Measurements from ENCODE around the gene TAAR6.
A peak's percentile ranks its signal among the peaks of the same experiment; 100 is the strongest.
"Not testable (repeated sequence)": the region's sequence is repeated elsewhere in the genome, so short reads cannot be mapped to it uniquely, and the experiment has no call there.

Gene TAAR6

DNA sequence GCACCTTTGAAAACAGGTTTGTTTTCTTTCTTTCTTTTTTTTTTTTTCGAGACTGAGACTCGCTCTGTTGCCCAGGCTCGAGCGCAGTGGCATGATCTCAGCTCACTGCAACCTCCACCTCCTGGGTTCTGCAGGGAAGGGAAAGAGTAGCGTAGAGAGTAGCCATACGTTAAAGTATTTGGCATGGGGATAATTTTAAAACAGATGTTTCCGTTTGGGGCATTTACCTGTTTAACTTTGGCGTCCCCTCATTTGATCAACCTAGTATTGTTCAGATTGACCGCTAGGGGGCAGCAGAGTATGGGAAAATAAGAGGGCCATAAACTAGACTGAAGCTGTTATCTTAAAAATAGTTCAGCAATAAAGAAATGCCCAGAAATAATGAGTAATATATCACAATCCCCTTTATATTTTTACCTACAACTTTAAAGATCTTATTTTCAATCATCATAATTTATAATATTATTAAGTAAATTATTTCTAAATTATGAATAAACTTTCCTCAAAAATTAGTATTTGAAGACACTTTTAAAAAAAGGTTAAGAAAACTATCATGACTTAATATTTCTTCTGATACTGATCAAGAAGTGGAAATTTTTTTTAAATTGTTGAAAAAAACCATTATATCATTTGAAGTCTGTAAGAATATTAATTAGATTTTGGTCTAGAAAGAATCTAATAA lies 39.7 kb upstream of the TAAR6 start:
- H3K27me3 ChIP-seq (ENCODE audit: control insufficient read depth, low read length), result no peaks in the 10 kb centered on the region
- 0 out of 2 replicates have a peak, but pooled peaks cover 2% of the 10 kb centered on the region for H3K9me3 ChIP-seq (ENCODE audit: control insufficient read depth, insufficient read depth, low read length)
- H3K4me2 ChIP-seq (ENCODE audit: low read length), result peak overlapping the region; percentile 89
- H3K4me3 ChIP-seq (ENCODE audit: low read length), result peak overlapping the region; percentile 74
- H3K9me2 ChIP-seq (replicated peaks; ENCODE audit: control insufficient read depth, low read length), result no peaks in the 10 kb centered on the region
- H4K20me1 ChIP-seq (ENCODE audit: control insufficient read depth, insufficient read depth, low read depth, low read length), result no peaks in the 10 kb centered on the region
- H3K4me1 ChIP-seq (ENCODE audit: control insufficient read depth, low read length), result peaks cover 28% of the 10 kb centered on the region
- H3K36me3 ChIP-seq (ENCODE audit: control insufficient read depth, low read length), result no peaks in the 10 kb centered on the region
- H3K27ac ChIP-seq (ENCODE audit: low read depth, low read length), result no peak overlapping the region
- TF ChIP-seq, protein P1, sequence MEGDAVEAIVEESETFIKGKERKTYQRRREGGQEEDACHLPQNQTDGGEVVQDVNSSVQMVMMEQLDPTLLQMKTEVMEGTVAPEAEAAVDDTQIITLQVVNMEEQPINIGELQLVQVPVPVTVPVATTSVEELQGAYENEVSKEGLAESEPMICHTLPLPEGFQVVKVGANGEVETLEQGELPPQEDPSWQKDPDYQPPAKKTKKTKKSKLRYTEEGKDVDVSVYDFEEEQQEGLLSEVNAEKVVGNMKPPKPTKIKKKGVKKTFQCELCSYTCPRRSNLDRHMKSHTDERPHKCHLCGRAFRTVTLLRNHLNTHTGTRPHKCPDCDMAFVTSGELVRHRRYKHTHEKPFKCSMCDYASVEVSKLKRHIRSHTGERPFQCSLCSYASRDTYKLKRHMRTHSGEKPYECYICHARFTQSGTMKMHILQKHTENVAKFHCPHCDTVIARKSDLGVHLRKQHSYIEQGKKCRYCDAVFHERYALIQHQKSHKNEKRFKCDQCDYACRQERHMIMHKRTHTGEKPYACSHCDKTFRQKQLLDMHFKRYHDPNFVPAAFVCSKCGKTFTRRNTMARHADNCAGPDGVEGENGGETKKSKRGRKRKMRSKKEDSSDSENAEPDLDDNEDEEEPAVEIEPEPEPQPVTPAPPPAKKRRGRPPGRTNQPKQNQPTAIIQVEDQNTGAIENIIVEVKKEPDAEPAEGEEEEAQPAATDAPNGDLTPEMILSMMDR (IDR thresholded peaks at IDR 0.05; ENCODE audit: low read depth, low read length, poor library complexity, severe bottlenecking), result peak; percentile 74
- TF ChIP-seq EZH2phosphoT487 (IDR thresholded peaks at IDR 0.05; ENCODE audit: borderline replicate concordance, low read length), result no peak
- no peaks in the 10 kb centered on the region for H3F3A ChIP-seq (ENCODE audit: control insufficient read depth, insufficient read depth)
- H3K79me2 ChIP-seq (ENCODE audit: control insufficient read depth, low read length), result no peaks in the 10 kb centered on the region

DNA sequence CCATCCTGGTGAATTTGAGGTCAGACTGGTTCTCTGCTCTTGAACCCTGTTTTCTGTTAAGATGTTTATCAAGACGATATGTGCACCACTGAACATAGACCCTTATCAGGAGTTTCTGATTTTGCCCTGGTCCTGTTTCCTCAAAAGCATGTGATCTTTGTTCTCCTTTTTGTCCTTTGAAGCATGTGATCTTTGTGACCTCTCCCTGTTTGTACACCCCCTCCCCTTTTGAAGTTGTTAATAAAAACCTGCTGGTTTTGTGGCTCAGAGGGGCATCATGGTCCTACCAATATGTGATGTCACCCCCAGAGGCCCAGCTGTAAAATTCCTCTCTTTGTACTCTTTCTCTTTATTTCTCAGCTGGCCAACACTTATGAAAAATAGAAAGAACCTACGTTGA lies 35.6 kb upstream of the TAAR6 start:
- not testable (repeated sequence) for H3K27me3 ChIP-seq (ENCODE audit: control insufficient read depth, low read length); H3K4me1 ChIP-seq (ENCODE audit: control insufficient read depth, low read length); H3F3A ChIP-seq (ENCODE audit: control insufficient read depth, insufficient read depth); H4K20me1 ChIP-seq (ENCODE audit: control insufficient read depth, insufficient read depth, low read depth, low read length); H3K79me2 ChIP-seq (ENCODE audit: control insufficient read depth, low read length); H3K9me3 ChIP-seq (ENCODE audit: control insufficient read depth, insufficient read depth, low read length); H3K4me3 ChIP-seq (ENCODE audit: low read length); H3K36me3 ChIP-seq (ENCODE audit: control insufficient read depth, low read length); H3K27ac ChIP-seq (ENCODE audit: low read depth, low read length); H3K9me2 ChIP-seq (replicated peaks; ENCODE audit: control insufficient read depth, low read length); H3K4me2 ChIP-seq (ENCODE audit: low read length)

DNA sequence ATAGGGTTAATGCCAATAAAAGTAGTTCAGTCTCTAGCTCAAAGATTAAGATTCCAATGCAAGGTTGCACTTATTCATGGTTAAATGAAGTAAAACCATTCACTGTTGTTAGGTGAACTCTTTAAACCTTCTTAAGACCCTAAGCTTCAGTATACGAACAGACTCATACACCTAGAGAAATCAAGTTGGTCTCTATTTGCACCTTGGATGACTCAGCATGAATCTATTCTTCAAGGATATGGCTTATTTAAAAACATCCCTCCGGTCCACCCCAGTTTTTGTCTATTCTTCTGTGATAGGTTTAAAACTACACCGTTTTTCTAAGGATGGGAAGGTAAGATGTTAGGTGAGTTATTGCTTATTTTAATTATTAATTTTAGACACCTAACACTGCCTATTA lies 33.0 kb upstream of the TAAR6 start:
- Histone ChIP-seq H3K79me2 (ENCODE audit: control insufficient read depth, low read length) (no peaks in the 10 kb centered on the region), H3K9me3 (ENCODE audit: control insufficient read depth, insufficient read depth, low read length) (no peaks in the 10 kb centered on the region), H3K27me3 (ENCODE audit: control insufficient read depth, low read length) (no peaks in the 10 kb centered on the region), H3F3A (ENCODE audit: control insufficient read depth, insufficient read depth) (no peaks in the 10 kb centered on the region), H3K4me1 (ENCODE audit: control insufficient read depth, low read length) (no peaks in the 10 kb centered on the region), H3K36me3 (ENCODE audit: control insufficient read depth, low read length) (no peaks in the 10 kb centered on the region), H3K4me2 (ENCODE audit: low read length) (no peak overlapping the region), H3K9me2 (replicated peaks; ENCODE audit: control insufficient read depth, low read length) (no peaks in the 10 kb centered on the region), H4K20me1 (ENCODE audit: control insufficient read depth, insufficient read depth, low read depth, low read length) (no peaks in the 10 kb centered on the region), H3K4me3 (ENCODE audit: low read length) (no peak overlapping the region), H3K27ac (ENCODE audit: low read depth, low read length) (no peak overlapping the region)
- TF ChIP-seq, protein P1 (IDR thresholded peaks at IDR 0.05; ENCODE audit: low read depth, low read length, poor library complexity, severe bottlenecking), result no peak
- no peak for TF ChIP-seq EZH2phosphoT487 (IDR thresholded peaks at IDR 0.05; ENCODE audit: borderline replicate concordance, low read length)

DNA sequence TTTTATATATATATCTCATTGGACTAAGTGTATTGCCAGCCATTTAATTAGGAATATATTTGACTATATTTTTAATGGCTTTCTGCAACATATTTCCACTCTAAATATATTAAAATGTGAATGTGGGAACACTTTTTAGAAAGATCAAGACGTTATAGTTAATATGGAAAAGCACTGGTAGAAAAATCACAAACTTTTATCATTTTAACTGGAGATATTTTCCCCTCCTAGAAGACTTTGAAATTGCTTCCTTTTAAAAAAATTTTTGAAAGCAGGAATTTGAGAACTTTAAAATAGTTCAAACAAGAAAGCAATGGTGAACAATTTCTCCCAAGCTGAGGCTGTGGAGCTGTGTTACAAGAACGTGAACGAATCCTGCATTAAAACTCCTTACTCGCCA lies 32.1 kb upstream of the TAAR6 start, which contains the start of gene TAAR9:
Gene TAAR9 (plus strand): TSS at position 301 of the 400 bp plus-strand sequence. CDS start 13 bp downstream, at position 314.
- Histone ChIP-seq H3K79me2 (ENCODE audit: control insufficient read depth, low read length) (no peaks in the 10 kb centered on the region), H3K36me3 (ENCODE audit: control insufficient read depth, low read length) (no peaks in the 10 kb centered on the region), H3K4me1 (ENCODE audit: control insufficient read depth, low read length) (no peaks in the 10 kb centered on the region), H3K4me3 (ENCODE audit: low read length) (no peak within 1 kb of the TSS), H3K4me2 (ENCODE audit: low read length) (no peak within 1 kb of the TSS), H3K9me2 (replicated peaks; ENCODE audit: control insufficient read depth, low read length) (no peaks in the 10 kb centered on the region), H3F3A (ENCODE audit: control insufficient read depth, insufficient read depth) (no peaks in the 10 kb centered on the region), H3K27ac (ENCODE audit: low read depth, low read length) (no peak within 1 kb of the TSS), H3K27me3 (ENCODE audit: control insufficient read depth, low read length) (no peaks in the 10 kb centered on the region), H4K20me1 (ENCODE audit: control insufficient read depth, insufficient read depth, low read depth, low read length) (no peaks in the 10 kb centered on the region), H3K9me3 (ENCODE audit: control insufficient read depth, insufficient read depth, low read length) (no peaks in the 10 kb centered on the region)
- no peak for TF ChIP-seq EZH2phosphoT487 (IDR thresholded peaks at IDR 0.05; ENCODE audit: borderline replicate concordance, low read length)
- TF ChIP-seq, protein P1 (IDR thresholded peaks at IDR 0.05; ENCODE audit: low read depth, low read length, poor library complexity, severe bottlenecking), result no peak
